ENCODE data around the gene CHORDC1. TPM values are rescaled to one million over a fixed set of nuclear protein-coding genes. Genes with fewer than 3 reads are reported as not detected.

Gene CHORDC1
- total RNA-seq, 1 donor from 2014 or later = 65.7 TPM

Other genes with a start within 250 kb of the CHORDC1 start
- not detected in 2 replicates for gene TRIM49C, start 191.9 kb downstream of the CHORDC1 start, total RNA-seq
- not detected in 2 replicates for gene UBTFL1, start 137.1 kb downstream of the CHORDC1 start, total RNA-seq
- gene NAALAD2, start 88.4 kb downstream of the CHORDC1 start, total RNA-seq = not detected in 2 replicates

Data from T-helper 1 cell treated with Interleukin-12 subunit alpha and Interleukin-12 subunit beta and Interleukin-4 antibody, amounts not matched to agents 30 ng/mL and 1 ng/mL, for 36 hours (primary cell).